AG04449 (cell line): ENCODE measurements around the gene ENG.
A peak's percentile ranks its signal among the peaks of the same experiment; 100 is the strongest.
"Not testable (repeated sequence)": the region's sequence is repeated elsewhere in the genome, so short reads cannot be mapped to it uniquely, and the experiment has no call there.

ENCODE experiments used
- CTCF ChIA-PET: fragments of 350-600 bp; formaldehyde crosslinking; extraction: SDS; loops from one replicate; lab custom pipeline; 2021; ENCODE audit warnings: antibody characterized with exemption; lab: Yijun Ruan, JAX
- POLR2A ChIA-PET: fragments of 400-600, 350-600 bp; formaldehyde crosslinking; extraction: SDS; loops from one replicate; lab custom pipeline; 2020; ENCODE audit warnings: antibody characterized with exemption, inconsistent platforms; lab: Yijun Ruan, JAX
- DNase-seq: peaks from one replicate; pipeline ENCODE4 v3.0.0-alpha.2; 2010; ENCODE audit warnings: low read depth, low spot score
- H3K4me3 ChIP-seq: 2 replicates; pipeline ENCODE4 v1.5.1; 2011; ENCODE audit warnings: low read depth, mild to moderate bottlenecking, control low read depth, low read length
- CTCF ChIP-seq: IDR thresholded peaks from one replicate; pipeline ENCODE4 v1.5.1; 2011; ENCODE audit warnings: mild to moderate bottlenecking, moderate library complexity, low read length, control low read depth, inconsistent platforms; ENCODE audit not compliant: insufficient read depth; ENCODE audit errors: missing control alignments

Gene ENG

GRCh38 chr9:127841087-127841835 lies 13.2 kb downstream of the ENG start:
- no peak for TF ChIP-seq CTCF
- no peak overlapping the region for H3K4me3 ChIP-seq
- POLR2A ChIA-PET = no interaction called here
- no peak for DNase-seq
- CTCF ChIA-PET = interaction anchor here (0.6 kb wide), 1 partner anchor 257 kb away, joined by 3 read pairs; no protein-coding TSS in a partner anchor

- TF ChIP-seq CTCF = no peak
- ChIA-PET POLR2A (interaction anchor here (0.9 to 1.8 kb wide), 3 partner anchors 15 to 31 kb away, joined by 3 to 12 read pairs (median 4); partner anchors contain the start of gene ENG), CTCF (interaction anchor here (0.7 to 1.8 kb wide), 4 partner anchors 9 to 31 kb away, joined by 3 to 10 read pairs (median 4); partner anchors contain the start of gene ENG)
- H3K4me3 ChIP-seq = peak overlapping the region; percentile 21
- DNase-seq = peak; percentile 40
These were observed 15.9 kb downstream of the ENG start for GRCh38 chr9:127838375-127839078.

DNA sequence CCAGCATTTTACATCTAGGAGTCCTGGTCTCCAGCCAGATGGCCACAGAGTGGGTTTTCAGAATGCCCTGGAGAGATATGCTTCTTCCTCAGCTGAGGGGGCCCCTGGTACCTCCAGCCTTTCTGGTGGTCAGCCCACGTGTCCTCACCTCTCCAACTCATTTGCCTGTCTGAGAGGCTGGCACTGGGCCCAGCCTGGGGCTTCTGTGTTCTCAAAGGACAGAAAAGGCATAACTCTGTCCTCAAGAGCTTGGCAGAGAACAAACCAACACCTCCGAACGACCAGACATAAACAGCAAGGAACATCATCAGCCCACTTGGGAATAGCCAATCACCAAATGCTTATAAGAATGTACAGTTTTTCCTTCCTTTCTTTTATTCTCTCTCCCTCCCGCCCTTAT lies 17.1 kb downstream of the ENG start:
- POLR2A ChIA-PET = interaction anchor here (1.8 kb wide), 1 partner anchor 16 kb away, joined by 12 read pairs; the partner anchor contains the start of gene ENG
- no peak for TF ChIP-seq CTCF
- CTCF ChIA-PET = interaction anchor here (1.0 to 1.8 kb wide), 5 partner anchors 10 to 84 kb away, joined by 3 to 10 read pairs (median 5); no protein-coding TSS in a partner anchor
- DNase-seq = no peak
- no peak overlapping the region for H3K4me3 ChIP-seq

- CTCF ChIA-PET = interaction anchor here (1.0 to 1.5 kb wide), 5 partner anchors 9 to 85 kb away, joined by 3 to 6 read pairs (median 4); no protein-coding TSS in a partner anchor
- H3K4me3 ChIP-seq, DNase-seq: not testable (repeated sequence)
- POLR2A ChIA-PET = interaction anchor here (0.8 kb wide), 1 partner anchor 19 kb away, joined by 3 read pairs; no protein-coding TSS in a partner anchor
These were observed 17.9 kb downstream of the ENG start for GRCh38 chr9:127836561-127836960.

DNA sequence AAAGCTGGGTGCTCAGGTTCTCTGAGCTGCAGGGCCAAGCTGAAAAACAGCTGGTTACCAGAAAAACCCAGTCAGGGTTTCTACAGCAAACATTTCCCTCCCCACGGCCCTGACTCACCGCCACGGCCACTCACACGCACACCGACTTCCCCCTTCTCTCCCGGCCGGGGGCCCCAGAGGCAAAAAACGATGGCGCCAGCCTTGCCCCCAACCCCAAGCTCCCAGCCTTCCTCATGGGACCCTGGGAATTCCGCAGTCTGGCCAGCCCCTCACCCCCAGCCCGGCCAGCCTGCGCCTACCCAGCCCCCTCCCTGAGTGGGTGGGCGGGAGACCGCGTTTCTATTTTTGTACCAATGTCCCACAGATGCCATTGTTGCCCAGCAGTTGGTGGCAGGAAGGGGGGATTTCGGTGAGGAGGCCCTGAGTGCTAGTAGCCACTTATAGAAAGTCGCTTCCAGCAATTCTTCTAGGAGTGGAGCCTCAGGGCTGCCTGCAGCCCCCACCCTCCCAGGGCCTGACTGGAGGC lies 18.4 kb downstream of the ENG start:
- no peak for TF ChIP-seq CTCF
- POLR2A ChIA-PET = interaction anchor here (0.6 to 1.1 kb wide), 3 partner anchors 18 to 39 kb away, joined by 3 to 5 read pairs (median 3); partner anchors contain the start of gene ENG
- CTCF ChIA-PET = interaction anchor here (0.7 to 1.4 kb wide), 5 partner anchors 17 to 85 kb away, joined by 3 to 5 read pairs (median 3); no protein-coding TSS in a partner anchor
- H3K4me3 ChIP-seq = no peak overlapping the region; the same call in 1 of the 2 replicates
- DNase-seq = no peak

- DNase-seq = no peak
- CTCF ChIA-PET = no interaction called here
- H3K4me3 ChIP-seq = no peak overlapping the region
- TF ChIP-seq CTCF = no peak
- POLR2A ChIA-PET = interaction anchor here (0.6 kb wide), 1 partner anchor 46 kb away, joined by 3 read pairs; no protein-coding TSS in a partner anchor
These were observed 20.9 kb downstream of the ENG start for GRCh38 chr9:127833555-127833954.
